ENCODE measurements around the gene COX7C.
"Not testable (repeated sequence)": the region's sequence is repeated elsewhere in the genome, so short reads cannot be mapped to it uniquely, and the experiment has no call there.

COX7C gene

GRCh38 chr5:86640998-86641397 is 23.3 kb downstream of the COX7C start:
- no peak for TF ChIP-seq CTCF (IDR thresholded peaks at IDR 0.05; ENCODE audit: extremely low read depth, missing control alignments)
- DNase-seq (ENCODE audit: low spot score), result no peak

DNA sequence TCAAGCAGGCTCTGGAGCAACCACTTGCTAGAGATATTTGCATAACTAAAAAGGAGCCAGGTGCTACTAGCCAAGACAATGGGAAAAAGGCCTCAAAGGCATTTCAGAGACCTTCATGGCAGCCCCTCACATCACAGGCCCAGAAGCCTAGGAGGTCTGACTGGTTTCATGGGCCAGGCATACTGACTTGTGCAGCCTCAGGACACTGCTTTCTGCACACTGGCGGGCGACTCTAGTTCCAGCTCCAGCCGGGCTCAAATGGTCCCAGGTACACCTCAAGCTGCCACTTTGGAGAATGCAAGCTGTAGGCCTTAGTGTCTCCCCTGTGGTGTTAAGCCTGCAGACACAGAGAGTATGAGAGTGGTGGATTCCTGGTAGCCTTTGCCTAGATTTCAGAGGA is 27.1 kb downstream of the COX7C start:
- no peak for TF ChIP-seq CTCF (IDR thresholded peaks at IDR 0.05; ENCODE audit: extremely low read depth, missing control alignments)
- DNase-seq (ENCODE audit: low spot score), result no peak

DNA sequence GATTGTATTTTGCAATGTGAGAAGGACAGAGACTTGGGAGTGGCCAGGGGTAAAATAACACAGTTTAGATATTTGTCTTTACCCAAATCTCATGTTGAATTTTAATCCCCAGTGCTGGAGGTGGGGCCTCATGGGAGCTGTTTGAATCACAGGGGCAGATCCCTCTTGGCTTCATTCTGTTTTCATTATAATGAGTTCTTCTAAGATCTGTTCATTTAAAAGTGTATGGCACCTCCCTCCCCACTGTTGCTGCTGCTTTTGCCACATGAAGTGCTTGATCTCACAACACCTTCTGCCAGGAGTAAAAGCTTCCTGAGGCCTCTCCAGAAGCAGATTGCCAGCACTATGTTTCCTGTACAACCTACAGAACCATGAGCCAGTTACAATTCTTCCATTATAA is 28.1 kb downstream of the COX7C start:
- no peak for TF ChIP-seq CTCF (IDR thresholded peaks at IDR 0.05; ENCODE audit: extremely low read depth, missing control alignments)
- no peak for DNase-seq (ENCODE audit: low spot score)

- no peak for TF ChIP-seq CTCF (IDR thresholded peaks at IDR 0.05; ENCODE audit: extremely low read depth, missing control alignments)
- DNase-seq (ENCODE audit: low spot score), result no peak
These were observed 28.9 kb downstream of the COX7C start for GRCh38 chr5:86646671-86647070.

GRCh38 chr5:86649832-86650505 is 32.2 kb downstream of the COX7C start:
- no peak for TF ChIP-seq CTCF (IDR thresholded peaks at IDR 0.05; ENCODE audit: extremely low read depth, missing control alignments)
- DNase-seq (ENCODE audit: low spot score), result no peak

- not testable (repeated sequence) for DNase-seq (ENCODE audit: low spot score)
These were observed 43.0 kb downstream of the COX7C start for GRCh38 chr5:86660771-86661170.

- no peak for DNase-seq (ENCODE audit: low spot score)
- TF ChIP-seq CTCF (IDR thresholded peaks at IDR 0.05; ENCODE audit: extremely low read depth, missing control alignments), result no peak
These were observed 46.4 kb downstream of the COX7C start for GRCh38 chr5:86664173-86664572.
